HG03521 (cell line): ENCODE measurements around the gene NSFL1C.

Experiments used
- ATAC-seq: cut with Tn5 transposase; IDR thresholded peaks from one replicate; pipeline ENCODE4 v1.9.1; 2021; ENCODE audit warnings: mild to moderate bottlenecking, moderate library complexity; ENCODE audit not compliant: unreplicated experiment

Gene NSFL1C

DNA sequence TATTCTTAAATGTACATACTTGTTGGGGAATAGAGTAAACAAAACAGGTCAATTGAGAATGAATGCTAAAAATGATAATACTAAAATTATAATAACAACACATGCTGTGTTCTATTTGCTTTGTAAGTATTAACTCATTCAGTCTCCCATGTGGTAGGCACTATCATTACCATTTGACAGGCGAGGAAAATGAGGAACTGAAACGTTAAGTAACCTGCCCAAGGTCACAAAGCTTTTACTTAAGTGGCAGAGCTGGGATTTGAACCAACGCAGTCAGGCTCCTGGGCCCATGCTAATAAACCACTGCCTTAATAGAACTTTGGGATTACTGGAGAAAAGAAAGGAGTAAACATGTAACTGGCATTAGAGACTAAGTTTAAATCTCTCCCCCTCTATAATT lies 3.8 kb downstream of the NSFL1C start:
- ATAC-seq, result no peak

GRCh38 chr20:1462001-1462400 lies 4.6 kb downstream of the NSFL1C start:
- no peak for ATAC-seq

- ATAC-seq, result no peak
These were observed 6.4 kb downstream of the NSFL1C start for GRCh38 chr20:1460275-1460674.

DNA sequence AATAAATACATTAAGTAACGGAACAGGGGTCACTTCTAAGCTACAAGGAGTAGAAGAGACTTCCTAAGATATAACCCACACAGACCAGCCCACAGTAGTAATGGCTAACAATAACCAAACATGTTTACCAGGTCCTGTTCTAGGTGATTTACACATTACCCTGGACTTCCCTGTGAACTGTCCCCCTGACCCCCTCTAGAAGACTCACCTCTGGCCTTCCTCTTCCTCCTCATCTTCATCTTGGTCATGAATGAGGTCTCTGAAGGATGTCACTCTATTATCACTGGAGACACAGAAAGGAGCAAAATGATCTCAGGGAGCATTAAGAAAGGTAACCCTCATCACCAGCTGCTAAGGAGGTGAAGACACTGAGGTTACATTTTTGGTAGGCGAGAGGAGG lies 8.7 kb downstream of the NSFL1C start:
- ATAC-seq, result no peak

DNA sequence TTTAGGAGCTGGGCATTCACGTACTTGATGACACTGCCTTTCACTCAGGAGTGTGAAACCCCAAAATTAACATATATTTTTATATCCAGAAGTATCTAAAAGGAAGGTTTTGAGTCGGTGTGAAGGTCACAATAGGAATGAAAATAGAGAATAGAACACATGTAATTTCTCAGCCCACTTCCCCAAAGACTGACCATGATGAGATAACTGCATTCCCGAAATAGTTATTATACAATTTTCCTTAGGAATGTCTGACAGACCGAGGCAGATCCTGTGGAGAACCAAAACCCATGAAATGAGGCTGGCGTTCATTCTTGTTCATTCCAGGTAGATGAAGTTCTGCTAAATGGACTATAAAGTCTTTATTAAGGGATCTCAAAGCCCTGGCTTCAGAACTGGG lies 10.3 kb downstream of the NSFL1C start:
- no peak for ATAC-seq

GRCh38 chr20:1450926-1451491 lies 15.6 kb downstream of the NSFL1C start:
- ATAC-seq, result no peak

DNA sequence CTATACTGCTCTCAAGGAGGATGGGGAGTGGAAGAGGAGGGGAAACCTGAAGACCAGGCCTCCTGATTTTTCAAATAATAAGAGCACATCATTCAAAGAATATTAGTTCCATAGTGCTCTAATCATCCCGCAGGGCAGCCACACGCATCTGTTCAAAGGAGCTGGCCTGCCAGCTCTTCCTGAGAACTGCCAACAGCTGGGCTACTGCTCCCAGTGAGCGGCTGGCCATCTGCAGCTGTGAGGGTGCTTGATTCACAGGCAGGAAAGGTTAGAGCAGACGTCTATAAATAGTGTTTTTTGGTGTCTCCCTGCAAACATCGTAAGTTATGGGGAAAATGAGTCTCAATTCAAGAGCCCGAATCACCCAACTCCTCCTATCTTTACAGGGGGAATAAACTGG lies 17.3 kb downstream of the NSFL1C start:
- ATAC-seq, result no peak

DNA sequence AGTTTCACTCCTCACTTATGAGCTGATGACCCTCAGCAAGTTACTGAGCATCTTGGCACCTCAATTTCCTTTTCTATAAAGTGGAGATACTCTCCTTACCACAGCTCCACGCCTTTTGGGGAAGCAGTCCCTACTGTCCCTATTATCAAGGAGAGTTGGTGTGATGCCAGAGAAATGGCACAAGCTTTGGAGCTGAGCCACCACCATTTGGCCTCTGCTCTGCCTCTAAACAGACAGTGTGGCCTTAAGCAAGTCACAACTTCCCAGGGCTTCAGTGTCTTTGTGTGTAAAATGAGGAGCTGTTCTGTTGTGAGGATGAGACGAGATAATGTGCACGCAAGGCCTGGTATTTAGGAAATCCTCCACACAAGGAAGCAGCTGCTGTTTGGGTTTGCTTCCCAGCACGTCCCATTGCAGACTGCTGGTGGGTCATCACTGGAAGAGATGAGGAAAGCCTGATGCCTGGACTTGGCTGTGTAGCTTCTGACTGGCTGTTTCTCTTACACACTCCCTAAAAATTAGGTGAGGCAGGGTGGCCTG lies 18.5 kb downstream of the NSFL1C start:
- ATAC-seq, result no peak

GRCh38 chr20:1446536-1446935 lies 20.1 kb downstream of the NSFL1C start:
- no peak for ATAC-seq

DNA sequence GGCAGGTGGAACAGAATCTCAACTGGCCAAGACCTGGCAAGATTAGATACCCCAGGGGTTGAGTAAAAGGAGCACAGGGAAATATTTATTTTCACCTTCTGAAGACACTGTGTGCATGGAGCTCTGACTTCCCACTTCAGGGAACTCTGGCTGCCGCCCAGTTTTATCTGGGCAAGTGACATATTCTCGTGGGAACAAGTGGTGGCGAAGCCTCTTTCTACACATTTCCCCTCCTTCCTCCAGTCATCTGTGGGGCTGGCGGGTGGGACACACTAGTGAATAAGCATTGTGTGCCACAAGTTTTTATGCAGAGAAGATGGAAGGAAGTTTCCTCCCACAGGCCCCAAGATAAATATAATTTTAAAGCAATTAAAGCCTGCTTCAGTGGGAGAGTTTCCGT lies 23.6 kb downstream of the NSFL1C start:
- no peak for ATAC-seq

GRCh38 chr20:1442304-1442703 lies 24.3 kb downstream of the NSFL1C start:
- no peak for ATAC-seq

GRCh38 chr20:1441133-1441532 lies 25.5 kb downstream of the NSFL1C start:
- ATAC-seq, result no peak

GRCh38 chr20:1440024-1440423 lies 26.6 kb downstream of the NSFL1C start:
- no peak for ATAC-seq

GRCh38 chr20:1438361-1438760 lies 28.3 kb downstream of the NSFL1C start:
- no peak for ATAC-seq

DNA sequence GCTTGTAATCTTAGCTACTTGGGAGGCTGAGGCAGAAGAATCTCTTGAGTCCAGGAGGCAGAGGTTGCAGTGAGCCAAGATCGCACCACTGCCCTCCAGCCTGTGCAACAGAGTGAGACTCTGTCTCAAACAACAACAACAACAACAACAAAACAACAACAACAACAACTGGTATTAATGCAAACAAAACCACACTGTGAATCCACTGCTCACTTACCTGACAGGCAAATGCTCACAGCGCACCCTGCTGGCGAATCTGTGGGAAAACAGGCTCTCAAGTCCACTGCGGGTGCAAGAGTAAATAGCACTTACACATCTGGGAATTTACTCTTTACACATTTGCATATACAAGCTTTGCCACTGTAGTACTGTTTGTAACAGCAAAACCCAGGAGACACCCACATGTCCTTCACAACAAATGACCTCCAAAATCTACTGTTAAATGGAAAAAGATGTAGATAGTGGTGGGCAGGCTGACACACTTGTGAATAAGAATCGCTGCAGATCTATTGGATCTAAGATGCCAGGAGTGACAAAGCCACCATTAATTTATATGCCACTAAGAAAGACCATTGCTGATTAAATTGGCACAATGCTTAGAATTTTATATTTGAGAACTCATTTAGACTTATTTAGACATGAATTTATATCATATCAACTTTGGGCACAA lies 29.3 kb downstream of the NSFL1C start:
- no peak for ATAC-seq

GRCh38 chr20:1436263-1436662 lies 30.4 kb downstream of the NSFL1C start:
- ATAC-seq, result no peak

DNA sequence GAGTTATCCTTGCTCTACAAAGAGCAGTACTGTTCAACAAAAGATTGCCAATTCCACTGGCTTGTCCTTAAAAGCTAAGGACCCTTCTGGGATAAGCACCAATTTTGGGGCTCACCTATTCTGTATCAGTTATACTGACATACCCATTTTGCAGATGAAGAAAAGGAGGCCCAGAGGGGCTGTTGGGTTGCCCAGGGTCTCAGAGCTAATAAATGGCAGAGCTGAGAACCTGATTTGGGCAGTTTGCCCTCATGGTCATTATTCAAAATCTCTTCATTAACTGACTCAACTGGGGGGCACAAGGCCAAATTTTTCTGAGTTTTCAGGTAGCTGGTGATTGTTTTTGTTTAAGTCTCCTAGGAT lies 31.3 kb downstream of the NSFL1C start:
- ATAC-seq, result no peak

DNA sequence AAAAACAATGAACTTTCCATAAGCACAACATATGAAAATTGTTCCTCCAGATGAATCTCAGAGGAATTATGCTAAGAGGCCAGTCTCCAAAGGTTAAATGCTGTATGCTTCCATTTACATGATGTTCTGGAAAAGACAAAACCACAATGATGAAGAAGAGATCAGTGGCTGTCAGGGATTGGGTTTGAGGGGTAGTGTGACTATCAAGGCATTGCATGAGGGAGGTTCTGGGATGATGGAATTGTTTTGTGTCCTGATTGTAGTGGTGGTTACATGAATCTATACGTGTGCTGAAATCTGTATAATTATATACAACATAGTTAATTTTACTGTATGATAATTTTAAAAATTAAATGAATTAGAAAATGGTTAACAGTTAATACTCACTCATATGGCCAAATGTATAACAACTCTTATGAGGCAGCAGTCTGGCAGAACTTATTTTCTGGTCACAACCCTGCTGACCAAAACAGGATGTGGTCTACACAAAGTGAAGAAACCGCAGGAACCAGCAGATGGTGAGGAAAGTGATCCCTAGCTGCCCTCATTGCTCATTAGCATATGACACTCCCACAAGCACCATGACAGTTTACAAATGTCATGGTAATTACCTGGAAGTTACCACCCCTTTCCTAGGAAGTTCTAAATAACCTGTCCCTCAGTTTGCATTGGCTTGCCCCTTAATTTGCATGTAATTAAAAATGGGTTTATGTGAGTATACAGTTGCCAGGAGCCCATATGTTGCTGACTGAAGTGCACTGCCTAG lies 31.9 kb downstream of the NSFL1C start:
- peak; percentile 85 for ATAC-seq

DNA sequence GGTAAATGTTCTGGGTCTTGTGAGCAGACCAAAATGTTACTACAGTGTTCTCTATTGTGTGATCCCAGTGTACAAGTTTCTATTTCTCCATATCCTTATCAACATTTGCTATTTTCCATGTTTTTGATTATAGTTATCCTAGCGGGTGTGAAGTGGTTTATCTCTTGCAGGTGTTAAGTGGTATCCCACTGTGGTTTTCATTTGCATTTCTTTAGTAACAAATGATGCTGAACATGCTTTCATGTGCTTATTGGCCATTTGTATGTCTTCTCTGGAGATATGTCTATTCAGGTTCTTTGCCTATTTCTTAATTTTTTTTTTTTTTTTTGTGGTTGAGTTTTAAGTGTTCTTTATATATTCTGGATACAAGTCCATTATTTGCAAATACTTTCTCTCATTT lies 35.5 kb downstream of the NSFL1C start:
- no peak for ATAC-seq

GRCh38 chr20:1430004-1430451 lies 36.6 kb downstream of the NSFL1C start:
- no peak for ATAC-seq

DNA sequence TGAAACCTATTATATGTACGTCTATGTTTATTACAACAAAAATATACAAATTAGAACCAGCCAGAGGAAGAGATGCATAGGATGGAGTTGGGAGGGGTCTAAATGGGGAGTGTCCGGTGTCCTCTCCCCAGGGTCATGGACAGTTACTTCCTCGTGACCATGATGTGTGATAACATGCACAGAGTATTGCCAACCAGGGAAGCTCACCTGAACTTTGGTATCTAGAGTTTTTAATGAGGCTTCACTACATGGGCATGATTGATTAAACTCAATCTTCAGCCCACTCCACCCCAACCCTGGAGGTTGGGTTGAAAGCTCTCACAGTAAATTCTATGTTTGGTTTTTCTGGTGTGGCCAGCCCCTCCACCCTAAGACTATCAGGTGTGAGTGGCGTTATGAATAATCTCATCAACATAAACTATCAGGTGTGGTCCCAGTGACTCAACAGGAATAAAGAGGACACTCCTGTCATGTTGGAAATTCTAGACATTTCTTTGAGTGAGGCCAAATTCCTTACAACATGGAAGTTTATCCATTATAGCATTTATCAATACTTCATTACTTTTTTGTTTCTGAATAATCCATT lies 37.4 kb downstream of the NSFL1C start:
- ATAC-seq, result no peak
